IMR-90 (cell line): Measurements from ENCODE around the gene KCNMB2. TPM values are rescaled to one million over a fixed set of nuclear protein-coding genes. Genes with fewer than 3 reads are reported as not detected.

ENCODE experiments used
- ATAC-seq: fragments of 200-7000 bp; cut with Tn5 transposase; 2 replicates; pipeline ENCODE4 v1.9.1; 2020; ENCODE audit warnings: low read depth, mild to moderate bottlenecking, moderate library complexity
- BruUV-seq: library from RNA; stranded (reverse); fragments of 400-500 nt; replicated peaks from 2 replicates; lab custom pipeline; 2021; lab: Mats Ljungman, UMichigan
- CTCF ChIA-PET: fragments of 300-600 bp; formaldehyde crosslinking; extraction: SDS; loops from one replicate; lab custom pipeline; 2021; ENCODE audit warnings: antibody characterized with exemption; lab: Yijun Ruan, JAX
- POLR2A ChIA-PET: fragments of 300-600 bp; sonication (Branson Sonifier 250); formaldehyde crosslinking; loops from one replicate; lab custom pipeline; 2022; ENCODE audit warnings: antibody characterized with exemption; ENCODE audit not compliant: unreplicated experiment; lab: Charles Lee
- DNase-seq: peaks from one replicate; pipeline ENCODE4 v3.0.0; 2013
- H2AFZ ChIP-seq: replicated peaks from 2 replicates; pipeline ENCODE3; 2013; ENCODE audit warnings: low read length, mild to moderate bottlenecking; ENCODE audit not compliant: poor library complexity
- H2AK5ac ChIP-seq: 2 replicates; pipeline ENCODE4 v1.6.1; 2013; ENCODE audit warnings: low read depth, low read length, inconsistent platforms
- H2AK9ac ChIP-seq: replicated peaks from 2 replicates; pipeline ENCODE3; 2013; ENCODE audit warnings: mild to moderate bottlenecking, low read depth, low read length, moderate library complexity; ENCODE audit not compliant: poor library complexity
- H2BK120ac ChIP-seq: 2 replicates; pipeline ENCODE4 v1.6.1; 2013; ENCODE audit warnings: low read depth, low read length, inconsistent platforms
- H2BK15ac ChIP-seq: 3 replicates; pipeline ENCODE4 v1.6.1; 2013; ENCODE audit warnings: low read depth, low read length, inconsistent platforms
- H2BK20ac ChIP-seq: 2 replicates; pipeline ENCODE4 v1.6.1; 2013; ENCODE audit warnings: low read depth, mild to moderate bottlenecking, inconsistent platforms, low read length, moderate library complexity
- H2BK5ac ChIP-seq: 2 replicates; pipeline ENCODE4 v1.6.1; 2013; ENCODE audit warnings: mild to moderate bottlenecking, low read depth, low read length, inconsistent platforms; ENCODE audit not compliant: poor library complexity, severe bottlenecking
- H3K14ac ChIP-seq: replicated peaks from 2 replicates; pipeline ENCODE4 v1.6.1; 2013; ENCODE audit warnings: low read depth, low read length, inconsistent platforms
- H3K18ac ChIP-seq: 2 replicates; pipeline ENCODE4 v1.6.1; 2013; ENCODE audit warnings: low read depth, low read length, control low read depth
- H3K23ac ChIP-seq: 2 replicates; pipeline ENCODE4 v1.6.1; 2013; ENCODE audit warnings: low read depth, low read length, inconsistent platforms
- H3K27ac ChIP-seq: 2 replicates; pipeline ENCODE4 v1.5.1; 2013; ENCODE audit warnings: mild to moderate bottlenecking, control low read depth, low read length; ENCODE audit not compliant: insufficient read depth
- H3K27me3 ChIP-seq: 2 replicates; pipeline ENCODE4 v1.6.1; 2013; ENCODE audit warnings: low read length; ENCODE audit not compliant: control insufficient read depth, insufficient read depth
- H3K36me3 ChIP-seq: 2 replicates; pipeline ENCODE4 v1.6.1; 2013; ENCODE audit warnings: low read length, mixed read lengths; ENCODE audit not compliant: control insufficient read depth, insufficient read depth
- H3K4ac ChIP-seq: 2 replicates; pipeline ENCODE4 v1.6.1; 2013; ENCODE audit warnings: low read depth, low read length, inconsistent platforms
- H3K4me1 ChIP-seq: 2 replicates; pipeline ENCODE4 v1.6.1; 2013; ENCODE audit warnings: low read length, mixed read lengths; ENCODE audit not compliant: control insufficient read depth, insufficient read depth
- H3K4me2 ChIP-seq: 2 replicates; pipeline ENCODE4 v1.6.1; 2013; ENCODE audit warnings: low read depth, mild to moderate bottlenecking, control low read depth, low read length, moderate library complexity
- H3K4me3 ChIP-seq: 2 replicates; pipeline ENCODE4 v1.5.1; 2013; ENCODE audit warnings: low read depth, mild to moderate bottlenecking, control low read depth, low read length, moderate library complexity; ENCODE audit not compliant: insufficient read depth
- H3K56ac ChIP-seq: 2 replicates; pipeline ENCODE4 v1.6.1; 2013; ENCODE audit warnings: low read length, inconsistent platforms; ENCODE audit not compliant: insufficient read depth; ENCODE audit errors: extremely low read depth
- H3K79me1 ChIP-seq, 2 experiments: 2 replicates each; pipeline ENCODE4 v1.6.1; 2013; ENCODE audit warnings: low read length in 2 of 2, inconsistent platforms in 1 of 2, low read depth in 1 of 2
- H3K9ac ChIP-seq: 2 replicates; pipeline ENCODE4 v1.6.1; 2013; ENCODE audit warnings: low read depth, low read length, control low read depth
- H3K9me1 ChIP-seq: 2 replicates; pipeline ENCODE4 v1.6.1; 2013; ENCODE audit warnings: low read length, inconsistent platforms; ENCODE audit not compliant: insufficient read depth
- H3K9me3 ChIP-seq: 2 replicates; pipeline ENCODE4 v1.6.1; 2013; ENCODE audit warnings: low read length; ENCODE audit not compliant: control insufficient read depth, insufficient read depth
- H4K20me1 ChIP-seq: 2 replicates; pipeline ENCODE4 v1.6.1; 2013; ENCODE audit warnings: low read length, inconsistent platforms; ENCODE audit not compliant: insufficient read depth
- H4K5ac ChIP-seq: 2 replicates; pipeline ENCODE4 v1.6.1; 2013; ENCODE audit warnings: mild to moderate bottlenecking, low read depth, low read length, control low read depth
- H4K8ac ChIP-seq, 2 experiments: 2 replicates each; pipeline ENCODE4 v1.6.1; 2013; ENCODE audit warnings: low read depth in 2 of 2, low read length in 2 of 2, control low read depth in 1 of 2, inconsistent platforms in 1 of 2
- H4K91ac ChIP-seq: 2 replicates; pipeline ENCODE4 v1.6.1; 2013; ENCODE audit warnings: low read depth, low read length, inconsistent platforms; ENCODE audit not compliant: insufficient read depth
- ELK1 ChIP-seq: fragments of 150-350 bp; IDR thresholded peaks from 2 replicates; pipeline ENCODE4 v1.6.1; 2016; ENCODE audit warnings: low read depth, mild to moderate bottlenecking, low read length, moderate library complexity, borderline replicate concordance
- RCOR1 ChIP-seq: IDR thresholded peaks from 2 replicates; pipeline ENCODE4 v1.6.1; 2012; ENCODE audit warnings: mild to moderate bottlenecking, low read length, improper control_type of control experiment; ENCODE audit not compliant: insufficient replicate concordance
- whole genome bisulfite sequencing, 2 experiments: methylation state at CpG; one replicate each; pipeline versions ENCODE4 v1.1.5 to v1.1.7; 2013; ENCODE audit warnings: missing lambda C conversion rate in 2 of 2; ENCODE audit not compliant: insufficient read length in 1 of 2; ENCODE audit errors: extremely low coverage in 2 of 2; 5-methylcytosine and 5-hydroxymethylcytosine counted together
- dilution Hi-C: fragments of 300-500 bp; cut with HindIII; formaldehyde crosslinking; loops from one replicate; pipeline ENCODE4 v1.14.3; 2018; ENCODE audit warnings: low sequenced_read_pairs; ENCODE audit not compliant: unreplicated experiment
- in situ Hi-C: fragments of 300-500 bp; cut with MboI; formaldehyde crosslinking; loops from 3 replicates; pipeline ENCODE4 v1.14.3; 2019; ENCODE audit warnings: low sequenced_read_pairs, inconsistent platforms, mixed read lengths
- intact Hi-C: fragments of 100-400 bp; cut with micrococcal nuclease; formaldehyde crosslinking; loops from 2 replicates; pipeline ENCODE4 v1.10.0; 2022
- polyA plus RNA-seq, 3 experiments: library from polyadenylated mRNA; depleted of rRNA; stranded (reverse); fragments of >200 nt; gene quantifications; 2 replicates each; pipeline ENCODE4 v1.2.3, GENCODE V29; 2012; ENCODE audit warnings: low replicate concordance in 1 of 3
- total RNA-seq: library from RNA; depleted of rRNA; stranded (reverse); fragments of >200 nt; gene quantifications from 2 replicates; pipeline ENCODE4 v1.2.3, GENCODE V29; 2012

Gene KCNMB2
- total and polyA plus RNA-seq, 2 of the 4 experiments (the other 2 are of a cell fraction): not detected

GRCh38 chr3:178712247-178712646 lies 176.0 kb downstream of the KCNMB2 start:
- H2BK120ac ChIP-seq: no peak overlapping the region
- dilution Hi-C loops (no loop called here), in situ Hi-C loops (no loop called here), intact Hi-C loops (no loop called here)
- no peaks in the 10 kb centered on the region for H3K9me1 ChIP-seq
- no peaks in the 10 kb centered on the region for H4K20me1 ChIP-seq
- DNase-seq (no peak), ATAC-seq (no peak)
- no peak overlapping the region for H4K5ac ChIP-seq
- POLR2A ChIA-PET: no interaction called here
- no CpG with 5 or more reads among the region's 5 CpGs for WGBS, 2 experiments
- no peak overlapping the region for H2BK20ac ChIP-seq
- no peak overlapping the region for H3K4me2 ChIP-seq
- H3K4me1 ChIP-seq: peaks cover 11% of the 10 kb centered on the region
- no peak overlapping the region for H3K4me3 ChIP-seq
- H3K14ac ChIP-seq: no peak overlapping the region
- H2AFZ ChIP-seq: no peak overlapping the region
- H3K79me1 ChIP-seq: no peaks in the 10 kb centered on the region
- CTCF ChIA-PET: no interaction called here
- no peak for TF ChIP-seq RCOR1
- no peak for TF ChIP-seq ELK1
- H4K91ac ChIP-seq: no peak overlapping the region
- no peak overlapping the region for H3K27ac ChIP-seq
- no peak overlapping the region for H3K23ac ChIP-seq
- BruUV-seq: no TSS peak
- H3K9ac ChIP-seq: no peak overlapping the region
- no peak overlapping the region for H3K56ac ChIP-seq
- no peak overlapping the region for H2AK9ac ChIP-seq
- no peak overlapping the region for H2BK15ac ChIP-seq
- no peak overlapping the region for H3K4ac ChIP-seq
- no peak overlapping the region for H2AK5ac ChIP-seq
- no peaks in the 10 kb centered on the region for H3K9me3 ChIP-seq
- no peak overlapping the region for H4K8ac ChIP-seq
- no peaks in the 10 kb centered on the region for H3K36me3 ChIP-seq
- no peaks in the 10 kb centered on the region for H3K27me3 ChIP-seq
- H3K18ac ChIP-seq: no peak overlapping the region
- no peak overlapping the region for H2BK5ac ChIP-seq
